HEK293 (cell line): Measurements from ENCODE around the gene SYNM.

Experiments
- CTCF ChIA-PET: fragments of 350-600 bp; formaldehyde crosslinking; extraction: SDS; loops from one replicate; lab custom pipeline; 2021; ENCODE audit warnings: antibody characterized with exemption; lab: Yijun Ruan, JAX
- POLR2A ChIA-PET: fragments of 300-600 bp; formaldehyde crosslinking; extraction: SDS; loops from one replicate; lab custom pipeline; 2020; ENCODE audit warnings: antibody characterized with exemption, inconsistent platforms; lab: Yijun Ruan, JAX
- H3K27ac ChIP-seq: fragments of 200-500 bp; sonication (Bioruptor generic); 2 replicates; pipeline ENCODE4 v1.5.1; 2014; ENCODE audit warnings: low read depth, low read length, control low read depth, inconsistent platforms; ENCODE audit errors: extremely low read depth
- H3K36me3 ChIP-seq, 2 experiments: fragments of 200-500 bp in 1 of 2; sonication (Bioruptor generic) in 1 of 2; 1 replicate in 1 of 2; 2 replicates in 1 of 2; pipeline ENCODE4 v1.5.1; 2014 to 2017; ENCODE audit warnings: inconsistent platforms in 2 of 2, low read length in 2 of 2; ENCODE audit not compliant: control insufficient read depth in 2 of 2, insufficient read depth in 1 of 2
- H3K4me1 ChIP-seq: fragments of 200-500 bp; sonication (Bioruptor generic); 2 replicates; pipeline ENCODE4 v1.5.1; 2014; ENCODE audit warnings: mild to moderate bottlenecking, low read length, inconsistent platforms; ENCODE audit not compliant: control insufficient read depth, insufficient read depth
- H3K4me3 ChIP-seq: 2 replicates; pipeline ENCODE4 v1.5.1; 2011; ENCODE audit warnings: low read depth, mild to moderate bottlenecking, control low read depth, low read length, moderate library complexity
- H3K9me3 ChIP-seq: fragments of 200-500 bp; sonication (Bioruptor generic); 2 replicates; pipeline ENCODE4 v1.5.1; 2014; ENCODE audit warnings: low read depth, low read length, inconsistent platforms; ENCODE audit not compliant: control insufficient read depth, insufficient read depth
- FEZF1 ChIP-seq: fragments of 450-650 bp; formaldehyde crosslinking; IDR thresholded peaks from 2 replicates; pipeline ENCODE4 v1.5.1; 2016; ENCODE audit warnings: missing biosample characterization, missing genetic modification characterization
- KLF7 ChIP-seq: fragments of 450-650 bp; formaldehyde crosslinking; IDR thresholded peaks from 2 replicates; pipeline ENCODE4 v1.5.1; 2016; ENCODE audit warnings: missing biosample characterization, missing genetic modification characterization, borderline replicate concordance
- PRDM6 ChIP-seq: fragments of 450-650 bp; formaldehyde crosslinking; IDR thresholded peaks from 2 replicates; pipeline ENCODE4 v1.5.1; 2017; ENCODE audit warnings: missing biosample characterization, missing genetic modification characterization
- SP3 ChIP-seq: fragments of 450-650 bp; formaldehyde crosslinking; IDR thresholded peaks from 2 replicates; pipeline ENCODE4 v1.5.1; 2016; ENCODE audit warnings: missing biosample characterization, missing genetic modification characterization
- ZBTB10 ChIP-seq: fragments of 450-650 bp; formaldehyde crosslinking; IDR thresholded peaks from 2 replicates; pipeline ENCODE4 v1.5.1; 2016; ENCODE audit warnings: missing biosample characterization, missing genetic modification characterization
- ZFHX2 ChIP-seq: fragments of 450-650 bp; formaldehyde crosslinking; conservative IDR thresholded peaks from 2 replicates; pipeline ENCODE4 v1.5.1; 2016; ENCODE audit warnings: missing biosample characterization, missing genetic modification characterization
- ZNF132 ChIP-seq: fragments of 450-650 bp; formaldehyde crosslinking; IDR thresholded peaks from 2 replicates; pipeline ENCODE4 v1.5.1; 2017; ENCODE audit warnings: missing biosample characterization, missing genetic modification characterization, borderline replicate concordance
- ZNF211 ChIP-seq: fragments of 450-650 bp; formaldehyde crosslinking; IDR thresholded peaks from 2 replicates; pipeline ENCODE4 v1.5.1; 2016; ENCODE audit warnings: low read depth, missing biosample characterization, missing genetic modification characterization
- ZNF223 ChIP-seq: fragments of 450-650 bp; formaldehyde crosslinking; IDR thresholded peaks from 2 replicates; pipeline ENCODE4 v1.5.1; 2016; ENCODE audit warnings: missing biosample characterization, missing genetic modification characterization
- ZNF23 ChIP-seq: fragments of 450-650 bp; formaldehyde crosslinking; IDR thresholded peaks from 2 replicates; pipeline ENCODE4 v1.5.1; 2016; ENCODE audit warnings: missing biosample characterization, missing genetic modification characterization, borderline replicate concordance
- ZNF26 ChIP-seq: fragments of 450-650 bp; formaldehyde crosslinking; IDR thresholded peaks from 2 replicates; pipeline ENCODE4 v1.5.1; 2016; ENCODE audit warnings: missing biosample characterization, missing genetic modification characterization
- ZNF48 ChIP-seq: fragments of 450-650 bp; formaldehyde crosslinking; IDR thresholded peaks from 2 replicates; pipeline ENCODE4 v1.5.1; 2016; ENCODE audit warnings: missing biosample characterization, missing genetic modification characterization
- ZNF658 ChIP-seq: fragments of 450-650 bp; formaldehyde crosslinking; IDR thresholded peaks from 2 replicates; pipeline ENCODE4; 2016; ENCODE audit warnings: missing biosample characterization, missing genetic modification characterization
- ZSCAN30 ChIP-seq: fragments of 450-650 bp; IDR thresholded peaks from 2 replicates; pipeline ENCODE4 v1.5.1; 2018; ENCODE audit warnings: missing biosample characterization, mild to moderate bottlenecking, missing genetic modification characterization, moderate library complexity
- TF ChIP-seq, protein P1 (sequence below): fragments of 450-650 bp; formaldehyde crosslinking; IDR thresholded peaks from 2 replicates; pipeline ENCODE4 v1.5.1; 2017; ENCODE audit warnings: missing biosample characterization, missing genetic modification characterization
- TF ChIP-seq, protein P2 (sequence below): fragments of 450-650 bp; formaldehyde crosslinking; optimal IDR thresholded peaks from 2 replicates; pipeline ENCODE3; 2016; ENCODE audit warnings: missing biosample characterization, mild to moderate bottlenecking, missing genetic modification characterization
- TF ChIP-seq, protein P3 (sequence below): fragments of 450-650 bp; formaldehyde crosslinking; IDR thresholded peaks from 2 replicates; pipeline ENCODE4 v1.5.1; 2016; ENCODE audit warnings: missing biosample characterization, missing genetic modification characterization

SYNM gene

GRCh38 chr15:99090011-99090699 lies 14.7 kb upstream of the SYNM start (continued):
- TF ChIP-seq ZNF223 (tag by site-specific recombination) = no peak
- TF ChIP-seq SP3 = no peak

- CTCF ChIA-PET = interaction anchor here (1.2 to 2.0 kb wide), 5 partner anchors 10 to 649 kb away, joined by 3 to 6 read pairs (median 5); no protein-coding TSS in a partner anchor
- H3K27ac ChIP-seq = no peak overlapping the region
These were observed 13.9 kb upstream of the SYNM start for GRCh38 chr15:99090938-99091337.

More at GRCh38 chr15:99090938-99091337, 13.9 kb upstream of the SYNM start:
- Histone ChIP-seq H3K36me3 (no peaks in the 10 kb centered on the region), H3K9me3 (no peaks in the 10 kb centered on the region), H3K4me3 (no peak overlapping the region), H3K4me1 (no peaks in the 10 kb centered on the region)
- POLR2A ChIA-PET = interaction anchor here (0.6 kb wide), 1 partner anchor 475 kb away, joined by 3 read pairs; the partner anchor contains the start of gene MEF2A
- TF ChIP-seq ZNF23 (tag by site-specific recombination) (no peak), ZNF26 (tag by site-specific recombination) (no peak), PRDM6 (tag by site-specific recombination) (no peak), ZBTB10 (no peak), ZNF658 (tag by site-specific recombination) (no peak), ZNF132 (tag by site-specific recombination) (no peak), KLF7 (tag by site-specific recombination) (no peak), ZNF211 (tag by site-specific recombination) (no peak), FEZF1 (tag by site-specific recombination) (no peak), ZSCAN30 (tag by site-specific recombination) (no peak), ZNF48 (no peak), ZFHX2 (tag by site-specific recombination) (no peak)
- TF ChIP-seq, protein P1, sequence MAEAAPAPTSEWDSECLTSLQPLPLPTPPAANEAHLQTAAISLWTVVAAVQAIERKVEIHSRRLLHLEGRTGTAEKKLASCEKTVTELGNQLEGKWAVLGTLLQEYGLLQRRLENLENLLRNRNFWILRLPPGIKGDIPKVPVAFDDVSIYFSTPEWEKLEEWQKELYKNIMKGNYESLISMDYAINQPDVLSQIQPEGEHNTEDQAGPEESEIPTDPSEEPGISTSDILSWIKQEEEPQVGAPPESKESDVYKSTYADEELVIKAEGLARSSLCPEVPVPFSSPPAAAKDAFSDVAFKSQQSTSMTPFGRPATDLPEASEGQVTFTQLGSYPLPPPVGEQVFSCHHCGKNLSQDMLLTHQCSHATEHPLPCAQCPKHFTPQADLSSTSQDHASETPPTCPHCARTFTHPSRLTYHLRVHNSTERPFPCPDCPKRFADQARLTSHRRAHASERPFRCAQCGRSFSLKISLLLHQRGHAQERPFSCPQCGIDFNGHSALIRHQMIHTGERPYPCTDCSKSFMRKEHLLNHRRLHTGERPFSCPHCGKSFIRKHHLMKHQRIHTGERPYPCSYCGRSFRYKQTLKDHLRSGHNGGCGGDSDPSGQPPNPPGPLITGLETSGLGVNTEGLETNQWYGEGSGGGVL (tag by site-specific recombination) = no peak
- TF ChIP-seq, protein P2, sequence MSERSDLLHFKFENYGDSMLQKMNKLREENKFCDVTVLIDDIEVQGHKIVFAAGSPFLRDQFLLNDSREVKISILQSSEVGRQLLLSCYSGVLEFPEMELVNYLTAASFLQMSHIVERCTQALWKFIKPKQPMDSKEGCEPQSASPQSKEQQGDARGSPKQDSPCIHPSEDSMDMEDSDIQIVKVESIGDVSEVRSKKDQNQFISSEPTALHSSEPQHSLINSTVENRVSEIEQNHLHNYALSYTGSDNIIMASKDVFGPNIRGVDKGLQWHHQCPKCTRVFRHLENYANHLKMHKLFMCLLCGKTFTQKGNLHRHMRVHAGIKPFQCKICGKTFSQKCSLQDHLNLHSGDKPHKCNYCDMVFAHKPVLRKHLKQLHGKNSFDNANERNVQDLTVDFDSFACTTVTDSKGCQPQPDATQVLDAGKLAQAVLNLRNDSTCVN = no peak
- TF ChIP-seq, protein P3, sequence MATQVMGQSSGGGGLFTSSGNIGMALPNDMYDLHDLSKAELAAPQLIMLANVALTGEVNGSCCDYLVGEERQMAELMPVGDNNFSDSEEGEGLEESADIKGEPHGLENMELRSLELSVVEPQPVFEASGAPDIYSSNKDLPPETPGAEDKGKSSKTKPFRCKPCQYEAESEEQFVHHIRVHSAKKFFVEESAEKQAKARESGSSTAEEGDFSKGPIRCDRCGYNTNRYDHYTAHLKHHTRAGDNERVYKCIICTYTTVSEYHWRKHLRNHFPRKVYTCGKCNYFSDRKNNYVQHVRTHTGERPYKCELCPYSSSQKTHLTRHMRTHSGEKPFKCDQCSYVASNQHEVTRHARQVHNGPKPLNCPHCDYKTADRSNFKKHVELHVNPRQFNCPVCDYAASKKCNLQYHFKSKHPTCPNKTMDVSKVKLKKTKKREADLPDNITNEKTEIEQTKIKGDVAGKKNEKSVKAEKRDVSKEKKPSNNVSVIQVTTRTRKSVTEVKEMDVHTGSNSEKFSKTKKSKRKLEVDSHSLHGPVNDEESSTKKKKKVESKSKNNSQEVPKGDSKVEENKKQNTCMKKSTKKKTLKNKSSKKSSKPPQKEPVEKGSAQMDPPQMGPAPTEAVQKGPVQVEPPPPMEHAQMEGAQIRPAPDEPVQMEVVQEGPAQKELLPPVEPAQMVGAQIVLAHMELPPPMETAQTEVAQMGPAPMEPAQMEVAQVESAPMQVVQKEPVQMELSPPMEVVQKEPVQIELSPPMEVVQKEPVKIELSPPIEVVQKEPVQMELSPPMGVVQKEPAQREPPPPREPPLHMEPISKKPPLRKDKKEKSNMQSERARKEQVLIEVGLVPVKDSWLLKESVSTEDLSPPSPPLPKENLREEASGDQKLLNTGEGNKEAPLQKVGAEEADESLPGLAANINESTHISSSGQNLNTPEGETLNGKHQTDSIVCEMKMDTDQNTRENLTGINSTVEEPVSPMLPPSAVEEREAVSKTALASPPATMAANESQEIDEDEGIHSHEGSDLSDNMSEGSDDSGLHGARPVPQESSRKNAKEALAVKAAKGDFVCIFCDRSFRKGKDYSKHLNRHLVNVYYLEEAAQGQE (tag by site-specific recombination) = no peak
